Stimulated activated effector memory CD8-positive, alpha-beta T cell treated with anti-CD3 and anti-CD28 coated beads, Interleukin-12 subunit alpha, Interleukin-12 subunit beta, amount 100 ng/mL, for 72 hours (primary cell): Measurements from ENCODE around the gene UNC93A.
"Not testable (repeated sequence)": the region's sequence is repeated elsewhere in the genome, so short reads cannot be mapped to it uniquely, and the experiment has no call there.

Experiments used
- ATAC-seq: fragments of 150-1000 bp; cut with Tn5 transposase; 2 replicates; pipeline ENCODE4 v1.10.0; 2021
- DNase-seq, 2 donors: peaks; one replicate each; pipeline ENCODE4 v3.0.0; 2021 to 2022; ENCODE audit warnings: low spot score in 2 of 2
- H3K27ac Mint-ChIP-seq: one replicate; pipeline ENCODE4 v1.8.0; 2022; ENCODE audit warnings: mild to moderate bottlenecking, mixed read lengths
- H3K36me3 Mint-ChIP-seq: one replicate; pipeline ENCODE4 v1.8.0; 2022; ENCODE audit warnings: mild to moderate bottlenecking, mixed read lengths
- H3K4me1 Mint-ChIP-seq: one replicate; pipeline ENCODE4 v1.8.0; 2022; ENCODE audit warnings: mixed read lengths
- H3K4me3 Mint-ChIP-seq: one replicate; pipeline ENCODE4 v1.8.0; 2022; ENCODE audit warnings: mild to moderate bottlenecking, mixed read lengths
- H3K9me3 Mint-ChIP-seq: one replicate; pipeline ENCODE4 v1.8.0; 2022; ENCODE audit warnings: mixed read lengths

Gene UNC93A

GRCh38 chr6:167282165-167282564 is 8.9 kb upstream of the UNC93A start:
- no peak for DNase-seq
- ATAC-seq: no peak
- Mint-ChIP-seq H3K4me3 (no peak overlapping the region), H3K27ac (no peak overlapping the region), H3K4me1 (no peaks in the 10 kb centered on the region), H3K36me3 (no peaks in the 10 kb centered on the region), H3K9me3 (no peaks in the 10 kb centered on the region)

- not testable (repeated sequence) for DNase-seq, H3K4me3 Mint-ChIP-seq, H3K36me3 Mint-ChIP-seq, H3K4me1 Mint-ChIP-seq, H3K27ac Mint-ChIP-seq, H3K9me3 Mint-ChIP-seq
- ATAC-seq: peak; percentile 6
These were observed 6.5 kb upstream of the UNC93A start for GRCh38 chr6:167284565-167284964.

GRCh38 chr6:167285077-167285770 is 5.9 kb upstream of the UNC93A start:
- Mint-ChIP-seq H3K9me3 (no peaks in the 10 kb centered on the region), H3K27ac (no peak overlapping the region), H3K36me3 (no peaks in the 10 kb centered on the region), H3K4me3 (no peak overlapping the region), H3K4me1 (no peaks in the 10 kb centered on the region)
- ATAC-seq (no peak), DNase-seq (no peak)

GRCh38 chr6:167287513-167288048 is 3.5 kb upstream of the UNC93A start:
- Mint-ChIP-seq H3K4me3 (no peak overlapping the region), H3K9me3 (no peaks in the 10 kb centered on the region), H3K27ac (no peak overlapping the region), H3K4me1 (no peaks in the 10 kb centered on the region), H3K36me3 (no peaks in the 10 kb centered on the region)
- DNase-seq: no peak
- no peak for ATAC-seq

- peak; percentile 77 for ATAC-seq
- H3K9me3 Mint-ChIP-seq, H3K27ac Mint-ChIP-seq, H3K4me3 Mint-ChIP-seq, H3K4me1 Mint-ChIP-seq, DNase-seq, H3K36me3 Mint-ChIP-seq: not testable (repeated sequence)
These were observed 2.4 kb upstream of the UNC93A start for GRCh38 chr6:167288591-167289225.

- DNase-seq, H3K9me3 Mint-ChIP-seq, ATAC-seq: not testable (repeated sequence)
These were observed 1.8 kb upstream of the UNC93A start for GRCh38 chr6:167289291-167289690.

GRCh38 chr6:167291623-167292300 is 647 bp downstream of the UNC93A start:
- H3K27ac Mint-ChIP-seq: no peak overlapping the region
- ATAC-seq (no peak), DNase-seq (no peak)
- H3K4me3 Mint-ChIP-seq: no peak overlapping the region
- H3K9me3 Mint-ChIP-seq: no peaks in the 10 kb centered on the region
- H3K36me3 Mint-ChIP-seq: no peaks in the 10 kb centered on the region
- H3K4me1 Mint-ChIP-seq: no peaks in the 10 kb centered on the region

More at GRCh38 chr6:167289291-167289690, 1.8 kb upstream of the UNC93A start:
- not testable (repeated sequence) for H3K4me1 Mint-ChIP-seq, H3K36me3 Mint-ChIP-seq, H3K27ac Mint-ChIP-seq, H3K4me3 Mint-ChIP-seq

- no peaks in the 10 kb centered on the region for H3K9me3 Mint-ChIP-seq
- H3K4me3 Mint-ChIP-seq: no peak overlapping the region
- ATAC-seq: no peak
- no peaks in the 10 kb centered on the region for H3K36me3 Mint-ChIP-seq
- no peaks in the 10 kb centered on the region for H3K4me1 Mint-ChIP-seq
- no peak for DNase-seq
- no peak overlapping the region for H3K27ac Mint-ChIP-seq
These were observed 1.4 kb downstream of the UNC93A start for GRCh38 chr6:167292301-167293087.

- H3K4me3 Mint-ChIP-seq: no peak overlapping the region
These were observed 2.0 kb downstream of the UNC93A start for GRCh38 chr6:167293088-167293589.

GRCh38 chr6:167293590-167294091 is 2.5 kb downstream of the UNC93A start:
- no peaks in the 10 kb centered on the region for H3K4me1 Mint-ChIP-seq
- no peaks in the 10 kb centered on the region for H3K36me3 Mint-ChIP-seq
- H3K4me3 Mint-ChIP-seq: no peak overlapping the region
- ATAC-seq (no peak), DNase-seq (no peak)
- no peaks in the 10 kb centered on the region for H3K9me3 Mint-ChIP-seq
- H3K27ac Mint-ChIP-seq: no peak overlapping the region

More at GRCh38 chr6:167293088-167293589, 2.0 kb downstream of the UNC93A start:
- Mint-ChIP-seq H3K27ac (no peak overlapping the region), H3K9me3 (no peaks in the 10 kb centered on the region), H3K36me3 (no peaks in the 10 kb centered on the region), H3K4me1 (no peaks in the 10 kb centered on the region)
- ATAC-seq (no peak), DNase-seq (no peak)

GRCh38 chr6:167294241-167294640 is 3.1 kb downstream of the UNC93A start:
- Mint-ChIP-seq H3K27ac (no peak overlapping the region), H3K9me3 (no peaks in the 10 kb centered on the region), H3K4me1 (no peaks in the 10 kb centered on the region), H3K36me3 (no peaks in the 10 kb centered on the region), H3K4me3 (no peak overlapping the region)
- ATAC-seq (no peak), DNase-seq (no peak)

- Mint-ChIP-seq H3K4me3 (no peak overlapping the region), H3K4me1 (no peaks in the 10 kb centered on the region)
These were observed 3.8 kb downstream of the UNC93A start for GRCh38 chr6:167294651-167295494.

GRCh38 chr6:167295495-167296292 is 4.6 kb downstream of the UNC93A start:
- no peak for DNase-seq
- Mint-ChIP-seq H3K36me3 (no peaks in the 10 kb centered on the region), H3K4me1 (no peaks in the 10 kb centered on the region), H3K27ac (no peak overlapping the region), H3K4me3 (no peak overlapping the region), H3K9me3 (no peaks in the 10 kb centered on the region)
- ATAC-seq: no peak

More at GRCh38 chr6:167294651-167295494, 3.8 kb downstream of the UNC93A start:
- ATAC-seq (no peak), DNase-seq (no peak)
- H3K9me3 Mint-ChIP-seq: no peaks in the 10 kb centered on the region
- H3K27ac Mint-ChIP-seq: no peak overlapping the region
- H3K36me3 Mint-ChIP-seq: no peaks in the 10 kb centered on the region
